ENCODE data around the gene SCGB1C1. TPM values are rescaled to one million over a fixed set of nuclear protein-coding genes. Genes with fewer than 3 reads are reported as not detected.
A peak's percentile ranks its signal among the peaks of the same experiment; 100 is the strongest.

SCGB1C1 gene
- total RNA-seq, 1 donor from 2014 or later = not detected

DNA sequence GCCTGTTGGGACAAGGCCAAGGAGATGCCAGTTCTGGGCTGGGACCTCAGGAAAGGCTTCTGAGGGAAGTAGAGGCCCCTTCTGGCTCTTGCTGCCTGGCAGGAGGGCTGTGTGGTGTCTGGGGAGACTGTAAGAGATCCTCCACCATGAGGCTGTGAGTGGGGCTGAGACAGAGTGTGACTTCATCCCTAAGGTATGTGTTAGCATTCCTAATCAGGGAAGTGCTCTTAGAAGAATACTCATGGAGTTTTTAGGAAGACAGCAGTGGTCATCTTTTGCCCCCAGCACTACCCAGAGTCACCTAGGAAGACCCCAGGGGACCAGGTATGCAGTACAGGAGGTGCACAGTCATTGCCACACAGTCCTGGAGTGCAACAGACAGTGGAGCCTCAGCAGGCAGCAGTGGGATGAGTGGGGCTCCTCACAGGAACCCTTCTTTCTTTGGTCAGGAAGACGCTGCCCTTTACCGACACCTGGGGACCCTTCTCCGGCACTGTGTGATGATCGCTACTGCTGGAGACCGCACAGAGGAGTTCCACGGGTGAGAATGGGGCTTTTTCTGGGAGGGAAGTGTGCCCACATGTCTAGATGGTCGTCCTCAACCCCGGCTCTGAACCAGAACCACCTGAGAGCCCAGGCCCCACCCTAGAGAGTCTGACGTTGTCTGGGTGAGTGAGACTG lies 17.4 kb downstream of the SCGB1C1 start:
- peaks cover 7% of the 10 kb centered on the region for H3K36me3 Mint-ChIP-seq (ENCODE audit: insufficient read depth)
- H3K4me1 Mint-ChIP-seq (ENCODE audit: low read depth) = peaks cover 12% of the 10 kb centered on the region
- TF ChIP-seq, protein P1, sequence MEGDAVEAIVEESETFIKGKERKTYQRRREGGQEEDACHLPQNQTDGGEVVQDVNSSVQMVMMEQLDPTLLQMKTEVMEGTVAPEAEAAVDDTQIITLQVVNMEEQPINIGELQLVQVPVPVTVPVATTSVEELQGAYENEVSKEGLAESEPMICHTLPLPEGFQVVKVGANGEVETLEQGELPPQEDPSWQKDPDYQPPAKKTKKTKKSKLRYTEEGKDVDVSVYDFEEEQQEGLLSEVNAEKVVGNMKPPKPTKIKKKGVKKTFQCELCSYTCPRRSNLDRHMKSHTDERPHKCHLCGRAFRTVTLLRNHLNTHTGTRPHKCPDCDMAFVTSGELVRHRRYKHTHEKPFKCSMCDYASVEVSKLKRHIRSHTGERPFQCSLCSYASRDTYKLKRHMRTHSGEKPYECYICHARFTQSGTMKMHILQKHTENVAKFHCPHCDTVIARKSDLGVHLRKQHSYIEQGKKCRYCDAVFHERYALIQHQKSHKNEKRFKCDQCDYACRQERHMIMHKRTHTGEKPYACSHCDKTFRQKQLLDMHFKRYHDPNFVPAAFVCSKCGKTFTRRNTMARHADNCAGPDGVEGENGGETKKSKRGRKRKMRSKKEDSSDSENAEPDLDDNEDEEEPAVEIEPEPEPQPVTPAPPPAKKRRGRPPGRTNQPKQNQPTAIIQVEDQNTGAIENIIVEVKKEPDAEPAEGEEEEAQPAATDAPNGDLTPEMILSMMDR (IDR thresholded peaks at IDR 0.05; ENCODE audit: unreplicated experiment) = no peak
- H3K27me3 Mint-ChIP-seq = no peaks in the 10 kb centered on the region
- peak overlapping the region; percentile 82 for H3K27ac Mint-ChIP-seq
- H3K4me3 Mint-ChIP-seq (ENCODE audit: low read depth) = peak overlapping the region; percentile 93
- DNase-seq (ENCODE audit: low spot score, unreplicated experiment) = no peak
- H3K9me3 Mint-ChIP-seq (ENCODE audit: low read depth) = no peaks in the 10 kb centered on the region

DNA sequence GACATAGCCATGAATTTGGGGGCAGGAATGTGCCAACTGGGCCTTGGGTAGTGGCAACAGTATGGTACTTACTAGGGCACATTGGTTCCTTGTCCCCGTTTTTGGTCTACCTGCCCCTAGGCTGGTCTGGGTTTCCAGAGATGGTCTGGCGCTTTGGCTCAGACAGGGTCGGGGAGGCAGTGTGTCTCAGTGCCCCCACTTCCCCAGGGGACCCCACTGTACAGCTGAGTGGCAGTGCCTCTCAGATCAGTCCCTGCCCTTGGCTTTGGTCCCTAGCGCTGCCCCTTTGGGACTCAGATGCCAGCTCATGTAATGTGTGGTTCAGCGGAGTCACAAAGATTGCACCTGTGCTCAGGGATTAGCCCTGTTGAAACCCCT lies 17.9 kb downstream of the SCGB1C1 start:
- DNase-seq (ENCODE audit: low spot score, unreplicated experiment) = no peak
- TF ChIP-seq, protein P1 (IDR thresholded peaks at IDR 0.05; ENCODE audit: unreplicated experiment) = no peak
- Mint-ChIP-seq H3K27ac (no peak overlapping the region), H3K36me3 (ENCODE audit: insufficient read depth) (peaks cover 7% of the 10 kb centered on the region), H3K27me3 (no peaks in the 10 kb centered on the region), H3K4me1 (ENCODE audit: low read depth) (peaks cover 12% of the 10 kb centered on the region), H3K9me3 (ENCODE audit: low read depth) (no peaks in the 10 kb centered on the region), H3K4me3 (ENCODE audit: low read depth) (peak overlapping the region; percentile 14)

DNA sequence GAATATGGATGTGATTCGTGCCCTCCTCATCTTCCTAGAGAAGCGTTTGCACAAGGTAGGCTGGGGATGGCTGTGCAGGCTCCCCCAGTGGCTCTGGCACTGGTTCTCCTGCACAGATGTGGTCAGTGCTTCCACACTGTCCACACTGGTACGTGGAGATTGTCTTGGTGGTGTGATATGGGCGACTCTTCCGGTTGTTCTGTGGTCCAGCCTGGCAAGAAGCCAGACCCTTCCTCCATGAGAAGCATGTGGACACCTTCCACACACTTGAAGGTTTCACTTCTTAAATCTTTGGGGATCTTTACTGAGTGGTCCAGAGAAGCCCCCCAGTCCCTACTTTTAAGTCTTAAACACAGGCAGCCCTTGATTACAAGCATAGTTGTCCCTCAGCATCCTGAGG lies 18.4 kb downstream of the SCGB1C1 start:
- TF ChIP-seq, protein P1 (IDR thresholded peaks at IDR 0.05; ENCODE audit: unreplicated experiment) = no peak
- peaks cover 11% of the 10 kb centered on the region for H3K4me1 Mint-ChIP-seq (ENCODE audit: low read depth)
- peak overlapping the region; percentile 24 for H3K4me3 Mint-ChIP-seq (ENCODE audit: low read depth)
- peaks cover 7% of the 10 kb centered on the region for H3K36me3 Mint-ChIP-seq (ENCODE audit: insufficient read depth)
- H3K27ac Mint-ChIP-seq = no peak overlapping the region
- no peaks in the 10 kb centered on the region for H3K9me3 Mint-ChIP-seq (ENCODE audit: low read depth)
- H3K27me3 Mint-ChIP-seq = no peaks in the 10 kb centered on the region
- DNase-seq (ENCODE audit: low spot score, unreplicated experiment) = no peak

DNA sequence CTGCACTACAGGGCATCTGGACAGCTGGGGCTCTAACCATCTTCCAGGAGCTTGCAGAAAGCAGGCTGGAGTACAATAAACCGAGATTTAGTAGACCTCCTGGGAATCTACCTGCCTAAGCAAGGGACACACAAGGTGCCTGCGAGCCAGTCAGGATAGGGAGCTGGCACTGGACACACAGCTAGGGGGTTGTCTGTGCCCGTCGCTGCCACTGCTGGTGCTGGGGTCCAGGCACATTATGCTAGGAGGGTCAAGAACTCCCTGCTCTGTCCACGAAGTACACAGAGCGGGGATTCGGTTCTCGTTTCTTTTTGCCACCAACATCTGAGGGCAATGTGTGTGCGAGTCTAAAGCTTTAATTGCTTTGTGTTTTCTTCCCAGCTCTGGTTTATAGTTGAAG lies 18.9 kb downstream of the SCGB1C1 start:
- peak overlapping the region; percentile 24 for H3K4me3 Mint-ChIP-seq (ENCODE audit: low read depth)
- H3K36me3 Mint-ChIP-seq (ENCODE audit: insufficient read depth) = peaks cover 7% of the 10 kb centered on the region
- DNase-seq (ENCODE audit: low spot score, unreplicated experiment) = no peak
- H3K4me1 Mint-ChIP-seq (ENCODE audit: low read depth) = peaks cover 8% of the 10 kb centered on the region
- TF ChIP-seq, protein P1 (IDR thresholded peaks at IDR 0.05; ENCODE audit: unreplicated experiment) = no peak
- no peak overlapping the region for H3K27ac Mint-ChIP-seq
- no peaks in the 10 kb centered on the region for H3K27me3 Mint-ChIP-seq
- H3K9me3 Mint-ChIP-seq (ENCODE audit: low read depth) = no peaks in the 10 kb centered on the region

DNA sequence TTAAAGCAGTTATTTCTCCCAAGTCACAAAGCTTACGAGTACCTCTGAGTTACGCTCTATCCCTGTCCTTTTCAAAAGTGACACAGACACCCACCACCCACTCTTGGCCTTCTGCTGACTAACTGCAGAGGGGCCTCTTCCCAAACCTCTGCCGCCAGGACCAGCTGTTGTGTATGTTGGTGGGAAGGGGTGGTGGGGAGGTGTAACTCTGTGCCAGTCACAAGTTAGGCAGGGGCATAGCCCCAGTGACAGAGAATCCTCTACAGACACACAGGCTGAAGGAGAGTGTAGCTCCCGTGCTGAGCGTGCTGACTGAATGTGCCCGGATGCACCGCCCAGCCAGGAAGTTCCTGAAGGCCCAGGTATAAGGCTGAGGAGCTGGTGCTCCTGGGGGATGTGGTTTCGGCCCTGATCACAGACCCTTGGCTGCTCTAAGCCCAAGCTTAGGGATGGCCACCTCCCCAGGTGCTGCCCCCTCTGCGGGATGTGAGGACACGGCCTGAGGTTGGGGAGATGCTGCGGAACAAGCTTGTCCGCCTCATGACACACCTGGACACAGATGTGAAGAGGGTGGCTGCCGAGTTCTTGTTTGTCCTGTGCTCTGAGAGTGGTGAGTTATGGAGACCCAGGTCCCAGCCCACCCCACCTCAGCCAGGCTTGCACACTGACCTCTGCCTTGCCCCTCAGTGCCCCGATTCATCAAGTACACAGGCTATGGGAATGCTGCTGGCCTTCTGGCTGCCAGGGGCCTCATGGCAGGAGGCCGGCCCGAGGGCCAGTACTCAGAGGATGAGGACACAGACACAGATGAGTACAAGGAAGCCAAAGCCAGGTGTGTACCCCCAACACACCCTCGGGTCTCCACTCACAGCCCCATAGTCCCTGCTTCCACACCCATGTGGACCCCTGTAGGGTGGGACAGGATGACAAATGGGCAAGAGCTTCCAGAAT lies 19.5 kb downstream of the SCGB1C1 start:
- Mint-ChIP-seq H3K27ac (no peak overlapping the region), H3K4me3 (ENCODE audit: low read depth) (no peak overlapping the region)

More for the DNA sequence above, 19.5 kb downstream of the SCGB1C1 start:
- DNase-seq (ENCODE audit: low spot score, unreplicated experiment) = no peak
- Mint-ChIP-seq H3K27me3 (no peaks in the 10 kb centered on the region), H3K36me3 (ENCODE audit: insufficient read depth) (peaks cover 7% of the 10 kb centered on the region), H3K4me1 (ENCODE audit: low read depth) (peaks cover 8% of the 10 kb centered on the region), H3K9me3 (ENCODE audit: low read depth) (no peaks in the 10 kb centered on the region)
- TF ChIP-seq, protein P1 (IDR thresholded peaks at IDR 0.05; ENCODE audit: unreplicated experiment) = no peak
